Skin of body (tissue), 2 donors: Measurements from ENCODE around the gene SLCO1C1. TPM values are rescaled to one million over a fixed set of nuclear protein-coding genes. Genes with fewer than 3 reads are reported as not detected.
"Not testable (repeated sequence)": the region's sequence is repeated elsewhere in the genome, so short reads cannot be mapped to it uniquely, and the experiment has no call there.

Experiments
- DNase-seq: peaks from one replicate; lab custom pipeline; 2025; lab: John Stamatoyannopoulos, UW
- total RNA-seq: library from RNA; depleted of rRNA; stranded (reverse); fragments of >200 nt; gene quantifications from one replicate; pipeline ENCODE4 v1.2.3, GENCODE V29; 2014

SLCO1C1 gene
- total RNA-seq: 2.1 TPM

- DNase-seq: no peak
These were observed at the start of gene SLCO1C1 for GRCh38 chr12:20695232-20695631. TSS of gene SLCO1C1 (plus strand) at chr12:20695332. CDS start at chr12:20699577, 4,245 bp downstream.

- peak; percentile 10 for DNase-seq
These were observed 48.8 kb upstream of the SLCO1C1 start for GRCh38 chr12:20646239-20646827.

GRCh38 chr12:20653871-20654270 lies 41.3 kb upstream of the SLCO1C1 start:
- DNase-seq: no peak

GRCh38 chr12:20656600-20656999 lies 38.5 kb upstream of the SLCO1C1 start:
- no peak for DNase-seq

GRCh38 chr12:20657496-20657895 lies 37.6 kb upstream of the SLCO1C1 start:
- DNase-seq: no peak

- no peak for DNase-seq
These were observed 13.8 kb upstream of the SLCO1C1 start for GRCh38 chr12:20681334-20681733.

GRCh38 chr12:20696181-20696905 lies 1.2 kb downstream of the SLCO1C1 start:
- no peak for DNase-seq

GRCh38 chr12:20701106-20701505 lies 6.0 kb downstream of the SLCO1C1 start:
- DNase-seq: no peak

- DNase-seq: no peak
These were observed 9.7 kb downstream of the SLCO1C1 start for GRCh38 chr12:20704860-20705259.

- no peak for DNase-seq
These were observed 16.7 kb downstream of the SLCO1C1 start for GRCh38 chr12:20711846-20712245.

- DNase-seq: no peak
These were observed 20.9 kb downstream of the SLCO1C1 start for GRCh38 chr12:20716037-20716436.

GRCh38 chr12:20716985-20717384 lies 21.9 kb downstream of the SLCO1C1 start:
- no peak for DNase-seq

- no peak for DNase-seq
These were observed 23.2 kb downstream of the SLCO1C1 start for GRCh38 chr12:20718294-20718693.

- DNase-seq: no peak
These were observed 27.0 kb downstream of the SLCO1C1 start for GRCh38 chr12:20722142-20722541.

- DNase-seq: no peak
These were observed 36.1 kb downstream of the SLCO1C1 start for GRCh38 chr12:20731274-20731673.

GRCh38 chr12:20740972-20741371 lies 45.8 kb downstream of the SLCO1C1 start:
- no peak for DNase-seq

GRCh38 chr12:20748198-20748597 lies 53.1 kb downstream of the SLCO1C1 start:
- no peak for DNase-seq

- no peak for DNase-seq
These were observed 55.9 kb downstream of the SLCO1C1 start for GRCh38 chr12:20751046-20751445.

- no peak for DNase-seq
These were observed 82.3 kb downstream of the SLCO1C1 start for GRCh38 chr12:20777420-20777819.

GRCh38 chr12:20778969-20779368 lies 83.8 kb downstream of the SLCO1C1 start:
- no peak for DNase-seq

- DNase-seq: not testable (repeated sequence)
These were observed 84.8 kb downstream of the SLCO1C1 start for GRCh38 chr12:20779971-20780370.

GRCh38 chr12:20783796-20784357 lies 88.7 kb downstream of the SLCO1C1 start:
- not testable (repeated sequence) for DNase-seq

GRCh38 chr12:20792971-20793370 lies 97.8 kb downstream of the SLCO1C1 start:
- no peak for DNase-seq
